ENCODE data around the gene ARHGEF28.

Gene ARHGEF28

DNA sequence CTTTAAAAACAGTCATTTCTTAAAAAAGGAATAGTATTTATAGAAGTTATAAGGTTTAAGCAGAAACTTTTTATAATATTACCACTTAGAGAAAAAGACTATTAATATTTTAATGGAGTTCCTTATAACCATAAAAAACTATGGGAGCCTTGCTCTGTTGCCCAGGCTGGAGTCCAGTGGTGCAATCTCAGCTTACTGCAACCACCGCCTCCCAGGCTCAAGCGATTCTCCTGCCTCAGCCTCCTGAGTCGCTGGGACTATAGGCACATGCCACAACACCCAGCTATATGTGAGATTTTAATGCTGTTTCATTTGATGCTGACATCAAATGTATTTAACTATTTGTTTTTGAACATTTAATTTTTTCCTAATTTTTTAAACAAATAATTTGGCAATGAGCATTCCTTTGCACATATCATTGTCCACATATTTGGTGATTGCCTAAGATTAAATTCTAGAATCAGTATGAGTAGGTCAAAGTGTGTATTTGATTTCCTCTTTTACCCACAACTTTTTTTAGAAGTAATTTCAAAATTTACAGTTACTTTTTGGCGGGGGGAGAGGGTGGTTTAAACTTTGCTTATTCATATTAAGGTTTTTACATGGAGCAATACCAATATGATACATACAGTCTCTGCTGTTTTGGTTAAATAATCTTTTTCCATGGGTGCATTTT is 235.5 kb downstream of the ARHGEF28 start:
- TF ChIP-seq, protein P1, sequence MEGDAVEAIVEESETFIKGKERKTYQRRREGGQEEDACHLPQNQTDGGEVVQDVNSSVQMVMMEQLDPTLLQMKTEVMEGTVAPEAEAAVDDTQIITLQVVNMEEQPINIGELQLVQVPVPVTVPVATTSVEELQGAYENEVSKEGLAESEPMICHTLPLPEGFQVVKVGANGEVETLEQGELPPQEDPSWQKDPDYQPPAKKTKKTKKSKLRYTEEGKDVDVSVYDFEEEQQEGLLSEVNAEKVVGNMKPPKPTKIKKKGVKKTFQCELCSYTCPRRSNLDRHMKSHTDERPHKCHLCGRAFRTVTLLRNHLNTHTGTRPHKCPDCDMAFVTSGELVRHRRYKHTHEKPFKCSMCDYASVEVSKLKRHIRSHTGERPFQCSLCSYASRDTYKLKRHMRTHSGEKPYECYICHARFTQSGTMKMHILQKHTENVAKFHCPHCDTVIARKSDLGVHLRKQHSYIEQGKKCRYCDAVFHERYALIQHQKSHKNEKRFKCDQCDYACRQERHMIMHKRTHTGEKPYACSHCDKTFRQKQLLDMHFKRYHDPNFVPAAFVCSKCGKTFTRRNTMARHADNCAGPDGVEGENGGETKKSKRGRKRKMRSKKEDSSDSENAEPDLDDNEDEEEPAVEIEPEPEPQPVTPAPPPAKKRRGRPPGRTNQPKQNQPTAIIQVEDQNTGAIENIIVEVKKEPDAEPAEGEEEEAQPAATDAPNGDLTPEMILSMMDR (IDR thresholded peaks at IDR 0.05; ENCODE audit: control extremely low read depth, extremely low read depth, low read depth, missing control alignments), result no peak
- no peak for DNase-seq (ENCODE audit: extremely low spot score)
- CTCF ChIA-PET, result interaction anchor here (1.6 kb wide), 1 partner anchor 12 kb away, joined by 4 read pairs; no protein-coding TSS in a partner anchor
- POLR2A ChIA-PET, result no interaction called here

DNA sequence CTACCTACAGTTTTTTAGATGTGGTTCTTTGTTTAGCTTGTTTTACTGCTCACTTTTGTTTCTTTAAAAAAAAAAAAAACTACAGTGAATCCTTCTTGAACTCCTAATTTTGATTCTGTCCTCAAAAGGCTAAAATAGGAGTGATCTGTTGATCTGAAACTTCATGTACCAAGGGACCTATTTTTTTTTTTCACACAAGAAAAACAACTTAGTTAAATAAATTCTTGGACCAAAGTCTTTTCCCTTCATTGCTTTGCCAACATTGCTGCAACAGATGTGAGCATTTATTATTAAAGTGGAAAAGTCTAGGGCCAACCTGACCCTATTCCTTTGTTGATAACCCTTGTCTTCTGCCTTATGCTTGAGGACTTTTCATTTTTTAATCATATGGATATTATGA is 236.8 kb downstream of the ARHGEF28 start:
- CTCF ChIA-PET, result interaction anchor here (1.6 kb wide), 1 partner anchor 11 kb away, joined by 4 read pairs; no protein-coding TSS in a partner anchor
- TF ChIP-seq, protein P1 (IDR thresholded peaks at IDR 0.05; ENCODE audit: control extremely low read depth, extremely low read depth, low read depth, missing control alignments), result no peak
- DNase-seq (ENCODE audit: extremely low spot score), result no peak
- POLR2A ChIA-PET, result no interaction called here

DNA sequence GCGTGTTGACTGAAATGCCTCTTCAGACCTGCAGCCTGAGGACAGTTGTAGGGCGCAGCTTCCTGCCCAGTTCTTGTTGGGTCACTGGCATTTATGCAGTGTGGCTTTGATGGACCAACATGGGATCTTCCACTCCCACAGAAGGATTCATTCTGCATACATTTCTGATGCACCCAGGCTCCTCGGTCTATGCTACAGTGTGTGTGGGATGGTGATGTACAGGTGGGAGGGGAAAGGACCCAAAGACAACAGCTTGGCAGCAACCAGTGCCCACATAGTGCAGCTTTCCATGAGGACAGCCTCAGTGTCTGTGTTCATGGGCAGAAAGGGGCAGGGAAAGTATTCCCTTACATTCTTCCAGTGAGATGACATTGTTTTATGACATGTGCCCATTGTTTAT is 237.9 kb downstream of the ARHGEF28 start:
- ChIA-PET POLR2A (no interaction called here), CTCF (no interaction called here)
- no peak for DNase-seq (ENCODE audit: extremely low spot score)
- TF ChIP-seq, protein P1 (IDR thresholded peaks at IDR 0.05; ENCODE audit: control extremely low read depth, extremely low read depth, low read depth, missing control alignments), result no peak

DNA sequence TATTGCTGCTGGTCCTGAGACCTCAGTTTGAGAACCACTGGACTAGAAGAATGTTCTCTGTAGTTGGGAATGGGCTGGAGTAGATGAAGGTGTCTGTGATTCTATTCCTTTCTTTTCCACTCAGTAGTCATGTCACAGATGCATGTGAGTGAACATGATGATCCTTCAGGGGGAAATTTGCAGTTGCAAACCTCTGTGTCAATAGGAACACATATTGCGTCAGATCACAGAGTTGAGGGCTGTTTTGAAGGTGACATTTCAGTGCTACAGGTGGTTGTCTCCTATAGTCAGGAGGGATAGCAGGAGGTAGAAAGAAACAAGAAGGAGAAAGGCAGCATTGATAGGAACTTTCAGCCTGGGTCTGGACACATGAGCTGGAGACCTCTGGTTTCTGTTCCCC is 239.3 kb downstream of the ARHGEF28 start:
- TF ChIP-seq, protein P1 (IDR thresholded peaks at IDR 0.05; ENCODE audit: control extremely low read depth, extremely low read depth, low read depth, missing control alignments), result no peak
- ChIA-PET POLR2A (no interaction called here), CTCF (no interaction called here)
- DNase-seq (ENCODE audit: extremely low spot score), result no peak

DNA sequence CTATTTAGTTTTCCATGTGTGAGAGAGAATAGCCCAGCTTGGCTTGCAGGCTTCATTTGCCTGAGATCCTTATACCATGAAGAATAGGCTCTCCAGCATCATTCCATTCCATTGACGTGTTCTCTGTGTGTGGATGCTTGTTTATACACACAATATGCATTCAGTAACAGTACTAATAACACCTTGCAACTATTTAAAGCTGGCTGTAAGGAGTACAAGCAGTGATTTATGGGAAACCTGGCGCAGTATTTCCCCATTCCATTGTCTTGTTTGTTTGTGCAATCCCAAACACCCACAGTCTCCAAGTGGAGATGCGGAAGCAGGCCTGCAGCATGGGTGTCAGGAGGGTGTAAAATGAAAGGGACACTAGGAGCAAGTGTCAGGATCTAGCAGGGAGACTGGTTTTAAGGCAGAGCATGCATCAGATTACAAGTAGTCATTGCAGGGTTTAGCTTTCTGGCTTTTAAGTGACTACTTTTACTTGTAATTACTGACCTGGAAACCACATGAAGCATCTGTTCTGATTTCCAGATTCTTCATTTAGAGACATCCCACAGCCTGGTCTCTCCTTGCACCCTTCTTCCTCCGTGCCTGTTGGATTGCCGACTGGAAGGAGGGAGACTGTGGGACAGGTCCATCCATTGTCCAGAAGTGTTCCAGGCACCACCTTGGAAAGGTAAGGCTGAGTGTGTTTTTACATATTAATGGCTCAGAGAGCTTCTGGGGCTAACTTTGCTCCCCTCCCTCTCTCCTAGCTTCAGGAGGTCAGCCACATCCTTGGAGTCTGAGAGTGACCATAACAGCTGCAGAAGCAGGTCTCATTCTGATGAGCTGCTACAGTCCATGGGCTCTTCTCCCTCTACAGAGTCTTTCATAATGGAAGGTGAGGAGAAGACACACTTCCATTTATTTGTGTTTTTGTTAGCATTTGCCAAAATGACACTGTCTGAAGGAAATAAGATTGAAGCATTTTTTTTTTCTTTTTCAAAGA is 241.6 kb downstream of the ARHGEF28 start:
- DNase-seq (ENCODE audit: extremely low spot score), result no peak
- ChIA-PET POLR2A (no interaction called here), CTCF (no interaction called here)
- TF ChIP-seq, protein P1 (IDR thresholded peaks at IDR 0.05; ENCODE audit: control extremely low read depth, extremely low read depth, low read depth, missing control alignments), result no peak

DNA sequence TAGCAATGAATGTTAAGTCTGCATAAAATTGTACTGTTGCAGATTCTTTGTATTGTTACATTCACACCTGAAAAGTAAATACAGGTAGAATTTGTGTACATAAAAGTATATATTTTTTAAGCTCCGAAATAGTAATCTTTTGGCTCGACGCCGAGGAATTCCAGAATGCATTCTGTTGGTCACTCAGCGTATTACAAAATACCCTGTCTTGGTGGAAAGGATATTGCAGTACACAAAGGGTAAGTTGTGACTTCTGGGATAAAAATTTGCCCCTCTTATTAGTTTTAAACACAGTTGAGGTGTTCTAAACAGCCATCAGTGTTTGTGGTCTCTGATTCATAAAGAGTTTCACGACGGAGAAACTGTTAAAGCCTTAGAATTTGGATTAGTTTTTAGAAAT is 257.6 kb downstream of the ARHGEF28 start:
- DNase-seq (ENCODE audit: extremely low spot score), result no peak
- CTCF ChIA-PET, result interaction anchor here (1.2 kb wide), 1 partner anchor 11 kb away, joined by 3 read pairs; no protein-coding TSS in a partner anchor
- TF ChIP-seq, protein P1 (IDR thresholded peaks at IDR 0.05; ENCODE audit: control extremely low read depth, extremely low read depth, low read depth, missing control alignments), result no peak
- POLR2A ChIA-PET, result no interaction called here
